ENCODE results near the gene SMAD4. TPM values are rescaled to one million over a fixed set of nuclear protein-coding genes. Genes with fewer than 3 reads are reported as not detected.

The SMAD4 gene
- total RNA-seq, 1 donor from 2014 or later, result 152 TPM

DNA sequence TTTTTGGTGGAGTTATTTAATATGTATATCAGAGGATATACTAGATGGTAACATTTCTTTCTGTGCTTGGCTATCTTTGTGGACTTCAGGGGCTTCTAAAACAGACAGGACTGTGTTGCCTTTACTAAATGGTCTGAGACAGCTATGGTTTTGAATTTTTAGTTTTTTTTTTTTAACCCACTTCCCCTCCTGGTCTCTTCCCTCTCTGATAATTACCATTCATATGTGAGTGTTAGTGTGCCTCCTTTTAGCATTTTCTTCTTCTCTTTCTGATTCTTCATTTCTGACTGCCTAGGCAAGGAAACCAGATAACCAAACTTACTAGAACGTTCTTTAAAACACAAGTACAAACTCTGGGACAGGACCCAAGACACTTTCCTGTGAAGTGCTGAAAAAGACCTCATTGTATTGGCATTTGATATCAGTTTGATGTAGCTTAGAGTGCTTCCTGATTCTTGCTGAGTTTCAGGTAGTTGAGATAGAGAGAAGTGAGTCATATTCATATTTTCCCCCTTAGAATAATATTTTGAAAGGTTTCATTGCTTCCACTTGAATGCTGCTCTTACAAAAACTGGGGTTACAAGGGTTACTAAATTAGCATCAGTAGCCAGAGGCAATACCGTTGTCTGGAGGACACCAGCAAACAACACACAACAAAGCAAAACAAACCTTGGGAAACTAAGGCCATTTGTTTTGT, 52.7 kb downstream of the SMAD4 start:
- Mint-ChIP-seq H3K36me3 (peaks cover 60% of the 10 kb centered on the region), H3K4me3 (no peak overlapping the region), H3K27me3 (ENCODE audit: low read depth) (no peaks in the 10 kb centered on the region), H3K9me3 (peaks cover 20% of the 10 kb centered on the region), H3K27ac (peak overlapping the region; percentile 45), H3K4me1 (peaks cover 2% of the 10 kb centered on the region)
- DNase-seq (ENCODE audit: low spot score in 2 of 2, unreplicated experiment in 2 of 2), result no peak
- no peak for TF ChIP-seq CTCF (IDR thresholded peaks at IDR 0.05; ENCODE audit: unreplicated experiment)

DNA sequence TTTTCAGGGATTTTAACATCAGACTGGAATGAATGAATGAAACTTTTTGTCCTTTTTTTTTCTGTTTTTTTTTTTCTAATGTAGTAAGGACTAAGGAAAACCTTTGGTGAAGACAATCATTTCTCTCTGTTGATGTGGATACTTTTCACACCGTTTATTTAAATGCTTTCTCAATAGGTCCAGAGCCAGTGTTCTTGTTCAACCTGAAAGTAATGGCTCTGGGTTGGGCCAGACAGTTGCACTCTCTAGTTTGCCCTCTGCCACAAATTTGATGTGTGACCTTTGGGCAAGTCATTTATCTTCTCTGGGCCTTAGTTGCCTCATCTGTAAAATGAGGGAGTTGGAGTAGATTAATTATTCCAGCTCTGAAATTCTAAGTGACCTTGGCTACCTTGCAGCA, 53.4 kb downstream of the SMAD4 start:
- no peak for TF ChIP-seq CTCF (IDR thresholded peaks at IDR 0.05; ENCODE audit: unreplicated experiment)
- Mint-ChIP-seq H3K36me3 (peaks cover 63% of the 10 kb centered on the region), H3K27ac (no peak overlapping the region), H3K4me3 (no peak overlapping the region), H3K9me3 (peaks cover 27% of the 10 kb centered on the region), H3K4me1 (peaks cover 2% of the 10 kb centered on the region), H3K27me3 (ENCODE audit: low read depth) (no peaks in the 10 kb centered on the region)
- DNase-seq (ENCODE audit: low spot score in 2 of 2, unreplicated experiment in 2 of 2), result no peak

DNA sequence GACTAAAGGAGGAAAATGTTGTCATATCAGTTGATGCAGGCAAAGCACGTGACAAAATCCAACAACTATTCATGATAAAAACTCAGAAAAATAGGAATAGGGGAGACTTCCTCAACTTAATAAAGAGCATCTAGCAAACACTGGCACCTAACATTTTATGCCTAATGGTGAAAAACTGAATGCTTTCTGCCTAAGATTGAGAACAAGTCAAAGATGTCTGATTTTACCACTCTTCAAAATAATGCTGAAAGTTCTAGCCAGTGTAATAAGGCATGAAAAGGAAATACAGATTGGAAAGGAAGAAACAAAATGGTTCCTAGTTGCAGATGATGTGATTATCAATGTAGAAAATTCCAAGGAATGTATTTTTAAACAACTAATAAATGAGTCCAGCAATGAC, 58.4 kb downstream of the SMAD4 start:
- H3K27me3 Mint-ChIP-seq (ENCODE audit: low read depth), result no peaks in the 10 kb centered on the region
- H3K9me3 Mint-ChIP-seq, result peaks cover 48% of the 10 kb centered on the region
- no peak overlapping the region for H3K4me3 Mint-ChIP-seq
- H3K27ac Mint-ChIP-seq, result no peak overlapping the region
- peaks cover 51% of the 10 kb centered on the region for H3K36me3 Mint-ChIP-seq
- no peak for DNase-seq (ENCODE audit: low spot score in 2 of 2, unreplicated experiment in 2 of 2)
- TF ChIP-seq CTCF (IDR thresholded peaks at IDR 0.05; ENCODE audit: unreplicated experiment), result no peak
- no peaks in the 10 kb centered on the region for H3K4me1 Mint-ChIP-seq

- peaks cover 59% of the 10 kb centered on the region for H3K9me3 Mint-ChIP-seq
- H3K4me1 Mint-ChIP-seq, result no peaks in the 10 kb centered on the region
- DNase-seq (ENCODE audit: low spot score in 2 of 2, unreplicated experiment in 2 of 2), result no peak
- peaks cover 44% of the 10 kb centered on the region for H3K36me3 Mint-ChIP-seq
- no peak for TF ChIP-seq CTCF (IDR thresholded peaks at IDR 0.05; ENCODE audit: unreplicated experiment)
- H3K27ac Mint-ChIP-seq, result no peak overlapping the region
- no peaks in the 10 kb centered on the region for H3K27me3 Mint-ChIP-seq (ENCODE audit: low read depth)
- H3K4me3 Mint-ChIP-seq, result no peak overlapping the region
Measured at GRCh38 chr18:51089691-51090090, 59.7 kb downstream of the SMAD4 start.

- H3K27me3 Mint-ChIP-seq (ENCODE audit: low read depth), result no peaks in the 10 kb centered on the region
- H3K9me3 Mint-ChIP-seq, result peaks cover 53% of the 10 kb centered on the region
Measured at GRCh38 chr18:51091270-51091669, 61.3 kb downstream of the SMAD4 start.

More at GRCh38 chr18:51091270-51091669, 61.3 kb downstream of the SMAD4 start:
- Mint-ChIP-seq H3K36me3 (peaks cover 36% of the 10 kb centered on the region), H3K4me3 (no peak overlapping the region), H3K4me1 (no peaks in the 10 kb centered on the region), H3K27ac (no peak overlapping the region)
- no peak for TF ChIP-seq CTCF (IDR thresholded peaks at IDR 0.05; ENCODE audit: unreplicated experiment)
- DNase-seq (ENCODE audit: low spot score in 2 of 2, unreplicated experiment in 2 of 2), result no peak
